Coronary artery (tissue), 2 donors: ENCODE results near the gene ADH5.
"Not testable (repeated sequence)": the region's sequence is repeated elsewhere in the genome, so short reads cannot be mapped to it uniquely, and the experiment has no call there.

Experiments used
- DNase-seq: peaks from one replicate; pipeline ENCODE4 v3.0.0-alpha.2; 2017; ENCODE audit warnings: low spot score
- H3K27ac ChIP-seq, 2 donors: fragments of 200-600 bp; sonication (generic); one replicate each; pipeline ENCODE4 v1.5.1; 2016 to 2019
- H3K4me3 ChIP-seq: fragments of 200-600 bp; sonication (generic); 2 replicates; pipeline ENCODE4 v1.5.1; 2016; ENCODE audit warnings: mild to moderate bottlenecking, moderate library complexity
- CTCF ChIP-seq: fragments of 200-600 bp; sonication (generic); IDR thresholded peaks from one replicate; pipeline ENCODE4 v1.5.1; 2019; ENCODE audit warnings: antibody characterized with exemption

Gene ADH5

GRCh38 chr4:99029852-99030251, 58.7 kb downstream of the ADH5 start:
- Histone ChIP-seq H3K27ac (no peak overlapping the region), H3K4me3 (no peak overlapping the region)
- no peak for TF ChIP-seq CTCF
- no peak for DNase-seq

GRCh38 chr4:99029018-99029735, 59.4 kb downstream of the ADH5 start:
- DNase-seq: no peak
- no peak overlapping the region for H3K27ac ChIP-seq
- no peak for TF ChIP-seq CTCF
- no peak overlapping the region for H3K4me3 ChIP-seq

- no peak for DNase-seq
- no peak for TF ChIP-seq CTCF
- no peak overlapping the region for H3K27ac ChIP-seq
- no peak overlapping the region for H3K4me3 ChIP-seq
Measured at GRCh38 chr4:99028187-99028586, 60.4 kb downstream of the ADH5 start.

- no peak for DNase-seq
- no peak overlapping the region for H3K27ac ChIP-seq
- no peak overlapping the region for H3K4me3 ChIP-seq
- no peak for TF ChIP-seq CTCF
Measured at GRCh38 chr4:99027304-99027703, 61.3 kb downstream of the ADH5 start.

GRCh38 chr4:99025506-99025905, 63.1 kb downstream of the ADH5 start:
- Histone ChIP-seq H3K27ac (no peak overlapping the region), H3K4me3 (no peak overlapping the region)
- DNase-seq: no peak
- TF ChIP-seq CTCF: no peak

DNA sequence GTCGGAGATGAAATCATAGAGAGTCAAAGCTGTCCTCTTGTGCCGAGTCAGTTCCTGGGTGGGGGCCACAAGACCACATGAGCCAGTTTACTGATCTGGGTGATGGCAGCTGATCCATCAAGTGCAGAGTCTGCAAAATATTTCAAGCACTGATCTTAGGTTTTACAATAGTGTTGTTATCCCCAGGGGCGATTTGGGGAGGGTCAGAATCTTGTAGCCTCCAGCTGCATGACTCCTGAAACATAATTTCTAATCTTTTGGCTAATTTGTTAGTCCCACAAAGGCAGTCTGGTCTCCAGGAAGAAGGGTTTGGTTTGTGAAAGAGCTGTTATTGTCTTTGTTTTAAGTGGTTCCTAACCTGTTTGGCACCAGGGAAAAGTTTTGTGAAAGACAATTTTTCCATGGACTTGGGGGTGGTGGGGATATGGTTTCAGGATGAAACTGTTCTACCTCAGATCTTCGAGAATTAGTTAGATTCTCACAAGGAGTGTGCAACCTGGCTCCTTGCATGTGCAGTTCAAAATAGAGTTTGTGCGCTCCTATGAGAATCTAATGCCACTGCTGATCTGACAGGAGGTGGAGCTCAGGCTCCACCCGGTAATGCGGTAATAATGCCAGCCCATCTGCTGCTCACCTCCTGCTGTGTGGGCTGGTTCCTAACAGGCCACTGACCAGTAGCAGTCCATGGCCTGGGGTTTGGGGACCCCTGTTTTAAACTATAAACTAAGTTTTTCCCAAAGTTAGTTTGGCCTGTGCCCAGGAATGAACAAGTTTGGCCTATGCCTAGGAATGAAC, 63.9 kb downstream of the ADH5 start:
- no peak overlapping the region for H3K4me3 ChIP-seq
- DNase-seq: no peak
- H3K27ac ChIP-seq: no peak overlapping the region
- no peak for TF ChIP-seq CTCF

DNA sequence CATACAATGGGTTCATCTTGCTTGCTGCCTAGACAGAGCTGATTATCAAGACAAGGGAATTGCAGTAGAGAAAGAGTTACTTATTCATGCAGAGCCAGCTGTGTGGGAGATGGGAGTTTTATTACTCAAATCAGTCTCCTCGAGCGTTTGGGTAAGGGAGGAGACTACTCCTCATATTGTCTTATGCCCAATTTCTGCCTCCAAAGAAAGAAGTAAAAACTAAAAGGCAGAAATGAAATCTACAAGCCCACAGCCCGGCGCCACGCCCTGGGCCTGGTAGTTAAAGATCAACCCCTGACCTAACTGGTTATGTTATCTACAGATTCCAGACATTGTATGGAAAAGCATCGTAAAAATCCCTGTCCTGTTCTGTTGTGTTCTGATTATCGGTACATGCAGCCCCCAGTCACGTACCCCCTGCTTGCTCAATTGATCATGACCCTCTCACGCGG, 64.8 kb downstream of the ADH5 start:
- H3K27ac ChIP-seq, DNase-seq, H3K4me3 ChIP-seq: not testable (repeated sequence)
